ENCODE measurements around the gene GPM6B.

The GPM6B gene

GRCh38 chrX:13836575-13836974 is 19.7 kb upstream of the GPM6B start:
- DNase-seq (ENCODE audit: insufficient read length, low spot score): no peak
- no peak for TF ChIP-seq POLR2A (IDR thresholded peaks at IDR 0.05; ENCODE audit: low read depth, low read length)
- FAIRE-seq: no peak

GRCh38 chrX:13835825-13836224 is 18.9 kb upstream of the GPM6B start:
- DNase-seq (ENCODE audit: insufficient read length, low spot score) (no peak), FAIRE-seq (no peak)
- no peak for TF ChIP-seq POLR2A (IDR thresholded peaks at IDR 0.05; ENCODE audit: low read depth, low read length)

GRCh38 chrX:13834355-13834754 is 17.5 kb upstream of the GPM6B start:
- DNase-seq (ENCODE audit: insufficient read length, low spot score) (no peak), FAIRE-seq (no peak)

DNA sequence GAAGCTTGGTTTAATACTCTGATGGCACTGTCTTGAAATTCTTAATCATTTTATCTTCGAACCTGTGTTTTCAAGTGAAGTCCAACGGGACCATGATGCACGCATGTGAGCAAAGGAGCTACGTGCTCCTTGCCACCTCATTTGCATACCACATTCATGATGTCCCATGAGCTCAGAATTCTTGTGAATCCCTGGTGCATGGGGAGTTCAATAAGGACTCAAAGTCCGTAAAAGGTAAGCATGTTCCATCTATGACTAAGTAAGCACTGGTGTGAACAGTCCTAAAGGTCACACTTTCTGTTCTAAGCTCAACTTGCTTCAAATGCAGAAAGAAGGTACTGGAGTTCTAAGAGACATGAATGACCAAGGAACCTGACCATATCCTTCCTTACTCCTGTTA is 13.1 kb upstream of the GPM6B start:
- FAIRE-seq (no peak), DNase-seq (ENCODE audit: insufficient read length, low spot score) (no peak)
- TF ChIP-seq POLR2A (IDR thresholded peaks at IDR 0.05; ENCODE audit: low read depth, low read length): no peak

More at GRCh38 chrX:13834355-13834754, 17.5 kb upstream of the GPM6B start:
- TF ChIP-seq POLR2A (IDR thresholded peaks at IDR 0.05; ENCODE audit: low read depth, low read length): no peak

DNA sequence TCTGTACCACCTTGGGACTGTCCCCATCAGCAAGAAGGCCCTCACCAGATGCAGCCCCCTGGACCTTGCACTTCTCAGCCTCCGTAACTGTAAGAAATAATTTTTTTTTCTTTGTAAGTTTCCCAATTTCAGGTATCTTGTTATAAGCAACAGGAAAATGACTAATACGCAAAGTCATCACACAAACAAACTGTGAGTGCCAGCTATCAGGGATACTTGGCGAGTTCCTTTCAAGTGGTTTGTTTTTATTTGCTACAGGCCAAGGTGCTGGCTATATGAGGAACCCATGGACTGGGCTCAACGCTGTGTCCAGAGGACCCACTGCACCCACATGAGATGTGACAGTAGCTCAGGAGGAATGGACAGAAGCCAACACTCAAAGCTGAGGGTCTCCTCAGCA is 11.5 kb upstream of the GPM6B start:
- no peak for FAIRE-seq
- no peak for DNase-seq (ENCODE audit: insufficient read length, low spot score)
- no peak for TF ChIP-seq POLR2A (IDR thresholded peaks at IDR 0.05; ENCODE audit: low read depth, low read length)

GRCh38 chrX:13827298-13828090 is 10.6 kb upstream of the GPM6B start:
- FAIRE-seq (no peak), DNase-seq (ENCODE audit: insufficient read length, low spot score) (no peak)
- no peak for TF ChIP-seq POLR2A (IDR thresholded peaks at IDR 0.05; ENCODE audit: low read depth, low read length)

- FAIRE-seq (no peak), DNase-seq (ENCODE audit: insufficient read length, low spot score) (no peak)
- TF ChIP-seq POLR2A (IDR thresholded peaks at IDR 0.05; ENCODE audit: low read depth, low read length): no peak
These were observed 9.9 kb upstream of the GPM6B start for GRCh38 chrX:13826770-13827169.

DNA sequence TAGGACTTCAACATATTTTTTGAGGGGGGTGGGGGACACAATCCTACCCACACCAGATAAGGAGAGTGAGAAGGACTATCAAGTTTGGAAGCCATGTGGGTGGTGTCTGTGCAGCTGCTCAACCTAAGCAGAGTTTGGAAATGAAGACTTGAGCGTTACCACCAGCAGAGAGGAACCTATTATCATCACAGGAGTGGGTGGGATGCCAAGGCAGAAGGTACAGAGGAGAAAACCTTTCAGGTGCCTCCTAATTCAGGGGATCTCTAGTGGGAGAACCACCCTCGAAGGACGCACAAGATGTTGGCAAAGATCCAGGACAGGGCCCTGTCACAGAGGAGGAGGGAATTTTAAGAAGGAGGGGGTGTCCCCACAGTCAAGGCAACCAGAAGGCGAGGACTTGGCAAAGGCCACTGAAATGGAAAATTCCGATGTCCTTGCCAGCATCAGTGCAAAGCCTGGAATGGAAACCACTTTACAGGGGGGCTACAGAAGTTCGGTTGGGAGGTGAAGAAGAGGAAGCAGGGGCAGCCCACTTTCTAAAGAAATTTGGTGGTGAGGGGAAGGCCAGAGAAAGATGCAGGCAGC is 8.4 kb upstream of the GPM6B start:
- no peak for TF ChIP-seq POLR2A (IDR thresholded peaks at IDR 0.05; ENCODE audit: low read depth, low read length)
- FAIRE-seq (no peak), DNase-seq (ENCODE audit: insufficient read length, low spot score) (no peak)

DNA sequence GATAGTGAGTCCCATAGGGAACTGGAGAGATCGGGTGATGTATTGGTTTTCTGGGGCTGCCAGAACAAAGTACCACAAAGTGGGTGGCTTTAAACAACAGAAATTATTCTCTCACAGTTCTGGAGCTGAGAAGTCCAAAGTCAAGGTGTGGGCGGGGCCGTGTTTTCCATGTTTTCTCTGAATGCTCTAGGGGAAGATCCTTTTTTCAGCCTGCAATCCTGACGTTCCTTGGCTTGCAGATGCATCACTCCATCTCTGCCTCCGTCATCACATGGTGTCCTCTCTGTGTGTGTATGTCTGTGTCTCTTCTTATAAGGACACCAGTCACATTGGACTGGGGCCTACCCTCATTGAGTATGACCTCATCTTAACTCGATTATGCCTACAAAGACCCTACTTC is 7.9 kb upstream of the GPM6B start:
- no peak for FAIRE-seq
- no peak for DNase-seq (ENCODE audit: insufficient read length, low spot score)
- no peak for TF ChIP-seq POLR2A (IDR thresholded peaks at IDR 0.05; ENCODE audit: low read depth, low read length)

- DNase-seq (ENCODE audit: insufficient read length, low spot score): no peak
These were observed 4.8 kb upstream of the GPM6B start for GRCh38 chrX:13821738-13822137.

DNA sequence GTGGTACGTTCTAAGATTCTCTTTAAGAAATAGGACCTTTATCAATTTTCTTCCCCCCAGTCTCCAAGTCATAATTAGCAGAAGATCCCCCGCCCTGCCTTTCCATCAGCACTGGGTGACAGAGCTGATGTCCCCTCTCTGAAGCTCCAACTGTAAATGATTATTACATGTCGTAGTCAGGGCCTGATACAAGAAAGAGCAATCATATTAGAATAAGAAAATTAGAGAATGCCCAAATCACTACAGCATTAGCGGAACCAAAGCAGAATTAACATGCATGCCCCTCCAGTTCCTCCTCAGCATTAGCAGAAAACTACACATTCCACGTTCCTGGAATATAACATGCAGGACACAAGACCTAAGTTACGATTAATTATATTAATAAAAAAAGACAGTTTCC is 717 bp downstream of the GPM6B start:
- no peak for DNase-seq (ENCODE audit: insufficient read length, low spot score)
- no peak for TF ChIP-seq POLR2A (IDR thresholded peaks at IDR 0.05; ENCODE audit: low read depth, low read length)
- FAIRE-seq: no peak

More at GRCh38 chrX:13821738-13822137, 4.8 kb upstream of the GPM6B start:
- no peak for FAIRE-seq
- TF ChIP-seq POLR2A (IDR thresholded peaks at IDR 0.05; ENCODE audit: low read depth, low read length): no peak

- DNase-seq (ENCODE audit: insufficient read length, low spot score): no peak
- TF ChIP-seq POLR2A (IDR thresholded peaks at IDR 0.05; ENCODE audit: low read depth, low read length): no peak
- FAIRE-seq: no peak
These were observed 1.2 kb downstream of the GPM6B start for GRCh38 chrX:13815664-13816063.

- DNase-seq (ENCODE audit: insufficient read length, low spot score) (no peak), FAIRE-seq (no peak)
- no peak for TF ChIP-seq POLR2A (IDR thresholded peaks at IDR 0.05; ENCODE audit: low read depth, low read length)
These were observed 8.0 kb downstream of the GPM6B start for GRCh38 chrX:13808865-13809264.

DNA sequence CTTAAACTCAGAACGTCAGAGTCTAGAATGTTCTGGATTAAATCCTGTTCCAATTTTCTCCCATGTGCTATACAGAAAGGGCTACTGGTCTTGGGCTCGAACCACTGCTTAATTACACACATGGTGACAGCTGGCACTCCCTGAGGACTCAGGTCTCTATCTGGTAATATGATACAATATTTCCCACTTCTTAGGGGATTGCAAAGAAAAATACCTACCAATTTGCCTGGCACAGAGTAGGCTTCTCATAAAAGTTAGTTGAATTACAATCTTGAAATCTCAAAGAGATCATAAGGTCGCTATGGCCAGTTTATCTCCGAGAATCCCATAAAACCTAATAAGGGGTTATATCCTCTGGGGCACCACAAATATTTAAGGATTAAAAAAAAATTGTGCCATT is 8.6 kb downstream of the GPM6B start:
- DNase-seq (ENCODE audit: insufficient read length, low spot score) (no peak), FAIRE-seq (no peak)
- TF ChIP-seq POLR2A (IDR thresholded peaks at IDR 0.05; ENCODE audit: low read depth, low read length): no peak

DNA sequence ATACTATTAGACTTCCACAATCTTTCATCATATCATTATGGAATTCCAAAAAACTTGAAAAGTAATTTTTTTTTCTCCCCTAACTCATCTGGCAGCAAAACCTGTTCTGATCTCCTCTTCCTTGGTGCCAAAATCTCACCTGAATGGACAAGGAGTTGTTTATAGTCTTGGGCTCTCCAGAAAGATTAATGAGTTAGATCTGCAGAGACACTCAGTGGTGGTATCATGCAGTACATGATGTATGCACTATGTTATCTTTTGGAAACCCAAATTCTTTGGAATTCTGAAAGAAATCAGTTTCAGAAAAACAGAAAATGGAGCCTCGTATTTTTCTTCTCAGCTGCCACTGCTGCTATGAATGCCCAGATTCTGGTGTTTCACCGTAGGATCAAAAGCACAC is 11.7 kb downstream of the GPM6B start:
- no peak for TF ChIP-seq POLR2A (IDR thresholded peaks at IDR 0.05; ENCODE audit: low read depth, low read length)
- DNase-seq (ENCODE audit: insufficient read length, low spot score): no peak

More for the DNA sequence above, 11.7 kb downstream of the GPM6B start:
- FAIRE-seq: no peak
